ENCODE results near the gene HSFY2. TPM values are rescaled to one million over a fixed set of nuclear protein-coding genes. Genes with fewer than 3 reads are reported as not detected.
"Not testable (repeated sequence)": the region's sequence is repeated elsewhere in the genome, so short reads cannot be mapped to it uniquely, and the experiment has no call there.

HSFY2 gene, protein sequence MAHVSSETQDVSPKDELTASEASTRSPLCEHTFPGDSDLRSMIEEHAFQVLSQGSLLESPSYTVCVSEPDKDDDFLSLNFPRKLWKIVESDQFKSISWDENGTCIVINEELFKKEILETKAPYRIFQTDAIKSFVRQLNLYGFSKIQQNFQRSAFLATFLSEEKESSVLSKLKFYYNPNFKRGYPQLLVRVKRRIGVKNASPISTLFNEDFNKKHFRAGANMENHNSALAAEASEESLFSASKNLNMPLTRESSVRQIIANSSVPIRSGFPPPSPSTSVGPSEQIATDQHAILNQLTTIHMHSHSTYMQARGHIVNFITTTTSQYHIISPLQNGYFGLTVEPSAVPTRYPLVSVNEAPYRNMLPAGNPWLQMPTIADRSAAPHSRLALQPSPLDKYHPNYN
- polyA plus RNA-seq (2012; ENCODE audit: low read depth, missing spikeins), result not detected

DNA sequence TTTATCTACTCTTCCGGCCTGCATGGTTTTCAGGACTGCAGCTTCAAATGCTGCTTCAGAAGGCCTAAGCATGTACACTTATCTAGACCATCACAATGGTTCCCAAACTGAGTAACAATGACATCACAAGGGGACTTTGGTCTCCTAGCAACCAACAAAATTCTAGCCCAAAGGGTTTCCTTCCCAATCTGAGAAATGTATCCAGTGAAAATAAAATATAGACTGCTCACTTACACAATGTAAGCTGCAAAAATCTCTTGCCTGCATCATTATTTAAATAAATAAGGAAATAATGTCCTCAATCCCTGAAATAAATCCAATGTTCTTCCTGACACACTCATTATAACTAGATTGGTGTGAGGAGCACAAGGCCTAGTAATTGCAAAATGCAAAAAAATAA lies at the start of gene HSFY2:
Gene HSFY2 (minus strand): TSS at position 101 of the 400 bp plus-strand sequence. CDS start 117 bp downstream, outside the sequence.
- DNase-seq (ENCODE audit: insufficient read length, low spot score); FAIRE-seq: not testable (repeated sequence)

DNA sequence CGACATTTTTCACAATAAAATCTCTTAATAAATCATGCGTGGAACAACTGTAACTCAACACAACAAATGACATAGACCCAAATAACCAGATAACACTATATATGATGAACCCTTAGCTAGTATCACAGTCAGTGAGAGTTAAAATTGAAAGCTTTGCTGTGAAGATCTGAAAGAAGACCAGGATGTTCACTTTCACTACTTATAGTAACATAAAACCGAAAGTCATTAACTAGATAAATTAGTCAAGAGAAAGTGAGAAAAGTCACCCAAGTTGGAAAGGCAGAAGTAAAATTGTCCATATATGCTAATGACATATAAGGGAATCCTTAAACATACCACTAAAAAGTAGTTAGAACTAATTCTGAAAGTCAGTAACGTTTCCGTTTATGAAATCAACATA lies 42.2 kb upstream of the HSFY2 start:
- FAIRE-seq; DNase-seq (ENCODE audit: insufficient read length, low spot score): not testable (repeated sequence)

GRCh38 chrY:18788757-18789406 lies 15.3 kb upstream of the HSFY2 start:
- DNase-seq (ENCODE audit: insufficient read length, low spot score); FAIRE-seq: not testable (repeated sequence)

GRCh38 chrY:18754077-18754476 lies 19.5 kb downstream of the HSFY2 start:
- FAIRE-seq, result peak; percentile 41
- DNase-seq (ENCODE audit: insufficient read length, low spot score), result not testable (repeated sequence)

GRCh38 chrY:18753133-18753815 lies 20.3 kb downstream of the HSFY2 start:
- DNase-seq (ENCODE audit: insufficient read length, low spot score); FAIRE-seq: not testable (repeated sequence)

GRCh38 chrY:18723714-18724113 lies 49.8 kb downstream of the HSFY2 start:
- not testable (repeated sequence) for FAIRE-seq

More at GRCh38 chrY:18723714-18724113, 49.8 kb downstream of the HSFY2 start:
- not testable (repeated sequence) for DNase-seq (ENCODE audit: insufficient read length, low spot score)

All from GM12891 (cell line).